ENCODE data around the gene SRA1. TPM values are rescaled to one million over a fixed set of nuclear protein-coding genes. Genes with fewer than 3 reads are reported as not detected.

Gene SRA1
- total RNA-seq, 3 donors from 2014 or later (not counting 1 experiment from before 2014, with no cell fraction given), result 42.2 to 66.4 (median 59.4) TPM

DNA sequence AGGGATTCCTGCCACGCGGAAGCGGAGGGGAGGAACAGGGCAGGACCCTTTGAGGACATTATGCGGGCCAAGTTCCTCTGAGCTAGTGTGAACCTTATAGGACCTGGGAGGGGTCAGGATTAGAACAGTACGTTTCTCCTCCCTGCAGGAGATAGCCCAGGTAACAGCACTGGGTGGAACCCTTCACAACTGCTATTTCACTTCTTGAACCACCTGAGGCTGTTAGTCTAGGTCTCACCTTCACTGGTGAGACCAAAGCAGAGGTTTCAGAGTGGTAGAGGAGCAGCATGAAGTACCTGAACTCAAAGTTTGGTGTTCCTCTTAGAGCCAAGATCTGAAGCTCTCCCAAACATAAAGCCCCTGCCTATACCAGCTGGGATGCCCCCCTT lies 9.0 kb downstream of the SRA1 start:
- DNase-seq, result no peak
- Mint-ChIP-seq H3K9me3 (no peaks in the 10 kb centered on the region), H3K27ac (peak overlapping the region; percentile 87 to 95), H3K4me3 (peak overlapping the region; percentile 86), H3K4me1 (peaks cover 33 to 34% of the 10 kb centered on the region in 2 donors), H3K27me3 (ENCODE audit: low read depth in 2 of 2) (no peaks in the 10 kb centered on the region), H3K36me3 (peaks cover 11% of the 10 kb centered on the region)
- intact Hi-C loops (cut with micrococcal nuclease), result loop anchor here (5.0 kb wide), 1 partner anchor 154 kb away; the partner anchor contains the start of gene ZMAT2
- WGBS (ENCODE audit: insufficient coverage), result 19% methylated on average over 5 of the region's 5 CpGs
- Histone ChIP-seq H3K4me3 (ENCODE audit: low read length) (peak overlapping the region; percentile 60), H3K27me3 (ENCODE audit: control insufficient read depth, insufficient read depth, low read length) (no peaks in the 10 kb centered on the region), H3K9me3 (ENCODE audit: control insufficient read depth, insufficient read depth, low read length) (no peaks in the 10 kb centered on the region), H3K27ac (ENCODE audit: low read length) (peak overlapping the region; percentile 81), H3K36me3 (ENCODE audit: control insufficient read depth, insufficient read depth, low read length) (peaks cover 32% of the 10 kb centered on the region), H3K4me1 (ENCODE audit: control insufficient read depth, insufficient read depth, low read length) (peaks cover 30% of the 10 kb centered on the region)
- ATAC-seq, result no peak
- no peak for TF ChIP-seq CTCF (IDR thresholded peaks at IDR 0.05)

GRCh38 chr5:140547508-140548299 lies 9.6 kb downstream of the SRA1 start, which contains the start of gene EIF4EBP3:
TSS of gene EIF4EBP3 (plus strand) at chr5:140547662. CDS start at chr5:140547738, 76 bp downstream.
- Mint-ChIP-seq H3K27me3 (ENCODE audit: low read depth in 2 of 2) (no peaks in the 10 kb centered on the region), H3K27ac (peak within 1 kb of the TSS; percentile 87 to 95), H3K36me3 (peaks cover 11% of the 10 kb centered on the region), H3K4me1 (peaks cover 27 to 28% of the 10 kb centered on the region in 2 donors), H3K4me3 (peak within 1 kb of the TSS; percentile 86), H3K9me3 (no peaks in the 10 kb centered on the region)
- TF ChIP-seq CTCF (IDR thresholded peaks at IDR 0.05), result peak; percentile 65
- peak; percentile 89 to 95 for DNase-seq
- peak; percentile 97 to 99 (median 98) for ATAC-seq
- no peaks in the 10 kb centered on the region for H3K27me3 ChIP-seq (ENCODE audit: control insufficient read depth, insufficient read depth, low read length)
- WGBS (ENCODE audit: insufficient coverage), result 1% methylated on average over 52 of the region's 52 CpGs
- peak within 1 kb of the TSS; percentile 81 for H3K27ac ChIP-seq (ENCODE audit: low read length)
- H3K4me3 ChIP-seq (ENCODE audit: low read length), result peak within 1 kb of the TSS; percentile 60
- H3K9me3 ChIP-seq (ENCODE audit: control insufficient read depth, insufficient read depth, low read length), result no peaks in the 10 kb centered on the region
- H3K36me3 ChIP-seq (ENCODE audit: control insufficient read depth, insufficient read depth, low read length), result peaks cover 35% of the 10 kb centered on the region
- peaks cover 30% of the 10 kb centered on the region for H3K4me1 ChIP-seq (ENCODE audit: control insufficient read depth, insufficient read depth, low read length)
- intact Hi-C loops (cut with micrococcal nuclease), result loop anchor here (1.0 to 5.0 kb wide), 5 partner anchors 10 to 155 kb away; partner anchors contain the start of genes ANKHD1, APBB3, SLC35A4 and SRA1

GRCh38 chr5:140546851-140547507 lies 10.3 kb downstream of the SRA1 start:
- peaks cover 26 to 28% of the 10 kb centered on the region in 2 donors for H3K4me1 Mint-ChIP-seq
- Histone ChIP-seq H3K36me3 (ENCODE audit: control insufficient read depth, insufficient read depth, low read length) (peaks cover 36% of the 10 kb centered on the region), H3K4me3 (ENCODE audit: low read length) (peak overlapping the region; percentile 60), H3K27ac (ENCODE audit: low read length) (peak overlapping the region; percentile 81), H3K27me3 (ENCODE audit: control insufficient read depth, insufficient read depth, low read length) (no peaks in the 10 kb centered on the region), H3K4me1 (ENCODE audit: control insufficient read depth, insufficient read depth, low read length) (peaks cover 30% of the 10 kb centered on the region), H3K9me3 (ENCODE audit: control insufficient read depth, insufficient read depth, low read length) (no peaks in the 10 kb centered on the region)
- intact Hi-C loops (cut with micrococcal nuclease), result loop anchor here (1.0 to 5.0 kb wide), 5 partner anchors 10 to 155 kb away; partner anchors contain the start of genes ANKHD1, APBB3, SLC35A4 and SRA1
- TF ChIP-seq CTCF (IDR thresholded peaks at IDR 0.05), result no peak
- H3K27ac Mint-ChIP-seq, result peak overlapping the region; percentile 87 to 95
- peaks cover 11% of the 10 kb centered on the region for H3K36me3 Mint-ChIP-seq
- DNase-seq, result no peak
- peak overlapping the region; percentile 86 for H3K4me3 Mint-ChIP-seq
- WGBS (ENCODE audit: insufficient coverage), result 78% methylated on average over 13 of the region's 13 CpGs
- H3K27me3 Mint-ChIP-seq (ENCODE audit: low read depth in 2 of 2), result no peaks in the 10 kb centered on the region
- ATAC-seq, result peak in 1 of 3 donors; percentile 0
- no peaks in the 10 kb centered on the region for H3K9me3 Mint-ChIP-seq

Data from natural killer cell (primary cell).